ENCODE results near the gene SDC4. TPM values are rescaled to one million over a fixed set of nuclear protein-coding genes. Genes with fewer than 3 reads are reported as not detected.
A peak's percentile ranks its signal among the peaks of the same experiment; 100 is the strongest.

Gene SDC4
- total RNA-seq, 1 donor from 2014 or later: 4.2 TPM

- Histone ChIP-seq H3K9ac (ENCODE audit: low read depth in 1 of 3, low read length in 3 of 3) (no peak overlapping the region), H3K4me1 (ENCODE audit: control insufficient read depth in 3 of 3, insufficient read depth in 3 of 3, low read length in 3 of 3) (peaks cover 4 to 13% (median 11%) of the 10 kb centered on the region in 3 donors), H3K27me3 (ENCODE audit: control insufficient read depth in 3 of 3, insufficient read depth in 3 of 3, low read length in 3 of 3) (no peaks in the 10 kb centered on the region), H3K4me3 (ENCODE audit: low read length in 3 of 3) (no peak overlapping the region), H3K27ac (ENCODE audit: low read depth, low read length) (no peak overlapping the region), H3K36me3 (ENCODE audit: control insufficient read depth in 3 of 3, insufficient read depth in 3 of 3, low read length in 3 of 3) (no peaks in the 10 kb centered on the region), H3K9me3 (ENCODE audit: control insufficient read depth in 3 of 3, low read length in 3 of 3) (no peaks in the 10 kb centered on the region)
These were observed 26.7 kb upstream of the SDC4 start for GRCh38 chr20:45374966-45375365.

- peak overlapping the region; percentile 77 for H3K27ac ChIP-seq (ENCODE audit: low read depth, low read length)
- H3K9ac ChIP-seq (ENCODE audit: low read depth in 1 of 3, low read length in 3 of 3): peak overlapping the region in 1 of 3 donors; percentile 79
These were observed 25.9 kb upstream of the SDC4 start for GRCh38 chr20:45374101-45374467.

GRCh38 chr20:45373353-45374100 lies 25.3 kb upstream of the SDC4 start:
- Histone ChIP-seq H3K27me3 (ENCODE audit: control insufficient read depth in 3 of 3, insufficient read depth in 3 of 3, low read length in 3 of 3) (no peaks in the 10 kb centered on the region), H3K36me3 (ENCODE audit: control insufficient read depth in 3 of 3, insufficient read depth in 3 of 3, low read length in 3 of 3) (peaks cover 0 to 4% (median under 1%) of the 10 kb centered on the region in 3 donors), H3K4me1 (ENCODE audit: control insufficient read depth in 3 of 3, insufficient read depth in 3 of 3, low read length in 3 of 3) (peaks cover 10 to 13% (median 11%) of the 10 kb centered on the region in 3 donors), H3K9ac (ENCODE audit: low read depth in 1 of 3, low read length in 3 of 3) (peak overlapping the region; percentile 63 to 79 (median 65)), H3K27ac (ENCODE audit: low read depth, low read length) (peak overlapping the region; percentile 77), H3K9me3 (ENCODE audit: control insufficient read depth in 3 of 3, low read length in 3 of 3) (no peaks in the 10 kb centered on the region), H3K4me3 (ENCODE audit: low read length in 3 of 3) (peak overlapping the region; percentile 87 to 90 (median 87))

More at GRCh38 chr20:45374101-45374467, 25.9 kb upstream of the SDC4 start:
- Histone ChIP-seq H3K9me3 (ENCODE audit: control insufficient read depth in 3 of 3, low read length in 3 of 3) (no peaks in the 10 kb centered on the region), H3K4me3 (ENCODE audit: low read length in 3 of 3) (peak overlapping the region; percentile 87 to 90 (median 87)), H3K27me3 (ENCODE audit: control insufficient read depth in 3 of 3, insufficient read depth in 3 of 3, low read length in 3 of 3) (no peaks in the 10 kb centered on the region), H3K36me3 (ENCODE audit: control insufficient read depth in 3 of 3, insufficient read depth in 3 of 3, low read length in 3 of 3) (peaks cover 0 to 1% (median 0%) of the 10 kb centered on the region in 3 donors), H3K4me1 (ENCODE audit: control insufficient read depth in 3 of 3, insufficient read depth in 3 of 3, low read length in 3 of 3) (peaks cover 6 to 13% (median 11%) of the 10 kb centered on the region in 3 donors)

GRCh38 chr20:45372646-45373352 lies 24.6 kb upstream of the SDC4 start:
- H3K27me3 ChIP-seq (ENCODE audit: control insufficient read depth in 3 of 3, insufficient read depth in 3 of 3, low read length in 3 of 3): no peaks in the 10 kb centered on the region
- H3K4me3 ChIP-seq (ENCODE audit: low read length in 3 of 3): peak overlapping the region; percentile 87 to 90 (median 87)
- H3K36me3 ChIP-seq (ENCODE audit: control insufficient read depth in 3 of 3, insufficient read depth in 3 of 3, low read length in 3 of 3): peaks cover 0 to 11% (median 7%) of the 10 kb centered on the region in 3 donors
- H3K27ac ChIP-seq (ENCODE audit: low read depth, low read length): peak overlapping the region; percentile 77
- H3K9me3 ChIP-seq (ENCODE audit: control insufficient read depth in 3 of 3, low read length in 3 of 3): no peaks in the 10 kb centered on the region
- peaks cover 10 to 13% (median 11%) of the 10 kb centered on the region in 3 donors for H3K4me1 ChIP-seq (ENCODE audit: control insufficient read depth in 3 of 3, insufficient read depth in 3 of 3, low read length in 3 of 3)
- H3K9ac ChIP-seq (ENCODE audit: low read depth in 1 of 3, low read length in 3 of 3): peak overlapping the region; percentile 63 to 79 (median 65)

GRCh38 chr20:45372241-45372640 lies 24.0 kb upstream of the SDC4 start:
- H3K27ac ChIP-seq (ENCODE audit: low read depth, low read length): no peak overlapping the region
- peaks cover 3 to 17% (median 13%) of the 10 kb centered on the region in 3 donors for H3K36me3 ChIP-seq (ENCODE audit: control insufficient read depth in 3 of 3, insufficient read depth in 3 of 3, low read length in 3 of 3)
- H3K9me3 ChIP-seq (ENCODE audit: control insufficient read depth in 3 of 3, low read length in 3 of 3): no peaks in the 10 kb centered on the region
- H3K27me3 ChIP-seq (ENCODE audit: control insufficient read depth in 3 of 3, insufficient read depth in 3 of 3, low read length in 3 of 3): no peaks in the 10 kb centered on the region
- peak overlapping the region in 1 of 3 donors; percentile 62 for H3K9ac ChIP-seq (ENCODE audit: low read depth in 1 of 3, low read length in 3 of 3)
- H3K4me3 ChIP-seq (ENCODE audit: low read length in 3 of 3): peak overlapping the region in 2 of 3 donors; percentile 22 to 87
- peaks cover 10 to 13% (median 11%) of the 10 kb centered on the region in 3 donors for H3K4me1 ChIP-seq (ENCODE audit: control insufficient read depth in 3 of 3, insufficient read depth in 3 of 3, low read length in 3 of 3)

GRCh38 chr20:45370571-45371160 lies 22.4 kb upstream of the SDC4 start:
- H3K4me3 ChIP-seq (ENCODE audit: low read length in 3 of 3): no peak overlapping the region
- no peaks in the 10 kb centered on the region for H3K27me3 ChIP-seq (ENCODE audit: control insufficient read depth in 3 of 3, insufficient read depth in 3 of 3, low read length in 3 of 3)
- H3K36me3 ChIP-seq (ENCODE audit: control insufficient read depth in 3 of 3, insufficient read depth in 3 of 3, low read length in 3 of 3): peaks cover 12 to 32% (median 29%) of the 10 kb centered on the region in 3 donors
- H3K9me3 ChIP-seq (ENCODE audit: control insufficient read depth in 3 of 3, low read length in 3 of 3): no peaks in the 10 kb centered on the region
- H3K27ac ChIP-seq (ENCODE audit: low read depth, low read length): no peak overlapping the region
- H3K9ac ChIP-seq (ENCODE audit: low read depth in 1 of 3, low read length in 3 of 3): no peak overlapping the region
- H3K4me1 ChIP-seq (ENCODE audit: control insufficient read depth in 3 of 3, insufficient read depth in 3 of 3, low read length in 3 of 3): peaks cover 10 to 14% (median 11%) of the 10 kb centered on the region in 3 donors

GRCh38 chr20:45368221-45368980 lies 20.2 kb upstream of the SDC4 start:
- Histone ChIP-seq H3K4me3 (ENCODE audit: low read length in 3 of 3) (no peak overlapping the region), H3K9me3 (ENCODE audit: control insufficient read depth in 3 of 3, low read length in 3 of 3) (no peaks in the 10 kb centered on the region), H3K4me1 (ENCODE audit: control insufficient read depth in 3 of 3, insufficient read depth in 3 of 3, low read length in 3 of 3) (peaks cover 16 to 30% (median 17%) of the 10 kb centered on the region in 3 donors), H3K9ac (ENCODE audit: low read depth in 1 of 3, low read length in 3 of 3) (no peak overlapping the region), H3K36me3 (ENCODE audit: control insufficient read depth in 3 of 3, insufficient read depth in 3 of 3, low read length in 3 of 3) (peaks cover 13 to 42% (median 34%) of the 10 kb centered on the region in 3 donors), H3K27ac (ENCODE audit: low read depth, low read length) (no peak overlapping the region), H3K27me3 (ENCODE audit: control insufficient read depth in 3 of 3, insufficient read depth in 3 of 3, low read length in 3 of 3) (no peaks in the 10 kb centered on the region)

- Histone ChIP-seq H3K4me1 (ENCODE audit: control insufficient read depth in 3 of 3, insufficient read depth in 3 of 3, low read length in 3 of 3) (peaks cover 12 to 26% (median 17%) of the 10 kb centered on the region in 3 donors), H3K9me3 (ENCODE audit: control insufficient read depth in 3 of 3, low read length in 3 of 3) (no peaks in the 10 kb centered on the region), H3K9ac (ENCODE audit: low read depth in 1 of 3, low read length in 3 of 3) (no peak overlapping the region), H3K36me3 (ENCODE audit: control insufficient read depth in 3 of 3, insufficient read depth in 3 of 3, low read length in 3 of 3) (peaks cover 13 to 42% (median 34%) of the 10 kb centered on the region in 3 donors), H3K27ac (ENCODE audit: low read depth, low read length) (no peak overlapping the region), H3K4me3 (ENCODE audit: low read length in 3 of 3) (no peak overlapping the region), H3K27me3 (ENCODE audit: control insufficient read depth in 3 of 3, insufficient read depth in 3 of 3, low read length in 3 of 3) (no peaks in the 10 kb centered on the region)
These were observed 18.9 kb upstream of the SDC4 start for GRCh38 chr20:45367126-45367525.

GRCh38 chr20:45366631-45367030 lies 18.4 kb upstream of the SDC4 start:
- H3K27me3 ChIP-seq (ENCODE audit: control insufficient read depth in 3 of 3, insufficient read depth in 3 of 3, low read length in 3 of 3): no peaks in the 10 kb centered on the region
- peaks cover 12 to 26% (median 17%) of the 10 kb centered on the region in 3 donors for H3K4me1 ChIP-seq (ENCODE audit: control insufficient read depth in 3 of 3, insufficient read depth in 3 of 3, low read length in 3 of 3)
- H3K36me3 ChIP-seq (ENCODE audit: control insufficient read depth in 3 of 3, insufficient read depth in 3 of 3, low read length in 3 of 3): peaks cover 13 to 42% (median 34%) of the 10 kb centered on the region in 3 donors
- no peak overlapping the region for H3K4me3 ChIP-seq (ENCODE audit: low read length in 3 of 3)
- no peak overlapping the region for H3K27ac ChIP-seq (ENCODE audit: low read depth, low read length)
- no peak overlapping the region for H3K9ac ChIP-seq (ENCODE audit: low read depth in 1 of 3, low read length in 3 of 3)
- H3K9me3 ChIP-seq (ENCODE audit: control insufficient read depth in 3 of 3, low read length in 3 of 3): no peaks in the 10 kb centered on the region

All from skeletal muscle tissue (tissue), 4 donors.